ENCODE results near the gene ALKAL2. TPM values are rescaled to one million over a fixed set of nuclear protein-coding genes. Genes with fewer than 3 reads are reported as not detected.

The ALKAL2 gene
- total RNA-seq, 1 donor: not detected

GRCh38 chr2:280650-281110 is 7.2 kb downstream of the ALKAL2 start:
- Histone ChIP-seq H4K20me1 (ENCODE audit: insufficient read depth, low read length) (peaks cover 27% of the 10 kb centered on the region), H3K36me3 (ENCODE audit: insufficient read depth, low read length) (peaks cover 48% of the 10 kb centered on the region), H3K4me1 (ENCODE audit: insufficient read depth, low read length) (peaks cover 18% of the 10 kb centered on the region), H3K4me2 (ENCODE audit: insufficient read depth, low read length) (no peak overlapping the region), H3K27me3 (ENCODE audit: insufficient read depth, low read length) (no peaks in the 10 kb centered on the region), H3K27ac (ENCODE audit: low read depth, low read length) (no peak overlapping the region), H3K9me3 (ENCODE audit: low read depth, low read length) (no peaks in the 10 kb centered on the region), H2AFZ (ENCODE audit: low read length) (no peak overlapping the region), H3K79me2 (ENCODE audit: insufficient read depth, low read length) (peaks cover 7% of the 10 kb centered on the region), H3K4me3 (ENCODE audit: insufficient read depth, low read length) (no peak overlapping the region)
- TF ChIP-seq CTCF (IDR thresholded peaks at IDR 0.05; ENCODE audit: extremely low read depth, low read depth, low read length): no peak
- DNase-seq (ENCODE audit: insufficient read length, low spot score, missing footprints): no peak

- Histone ChIP-seq H3K79me2 (ENCODE audit: insufficient read depth, low read length) (peaks cover 12% of the 10 kb centered on the region), H3K4me3 (ENCODE audit: insufficient read depth, low read length) (no peak overlapping the region), H3K9me3 (ENCODE audit: low read depth, low read length) (no peaks in the 10 kb centered on the region), H3K27ac (ENCODE audit: low read depth, low read length) (no peak overlapping the region), H4K20me1 (ENCODE audit: insufficient read depth, low read length) (peaks cover 26% of the 10 kb centered on the region), H3K27me3 (ENCODE audit: insufficient read depth, low read length) (no peaks in the 10 kb centered on the region), H3K4me1 (ENCODE audit: insufficient read depth, low read length) (peaks cover 12% of the 10 kb centered on the region), H3K36me3 (ENCODE audit: insufficient read depth, low read length) (peaks cover 53% of the 10 kb centered on the region), H2AFZ (ENCODE audit: low read length) (no peak overlapping the region), H3K4me2 (ENCODE audit: insufficient read depth, low read length) (no peak overlapping the region)
- DNase-seq (ENCODE audit: insufficient read length, low spot score, missing footprints): no peak
- TF ChIP-seq CTCF (IDR thresholded peaks at IDR 0.05; ENCODE audit: extremely low read depth, low read depth, low read length): no peak
Observed at GRCh38 chr2:279956-280649, 7.8 kb downstream of the ALKAL2 start.

- Histone ChIP-seq H4K20me1 (ENCODE audit: insufficient read depth, low read length) (peaks cover 26% of the 10 kb centered on the region), H3K27ac (ENCODE audit: low read depth, low read length) (no peak overlapping the region), H3K4me3 (ENCODE audit: insufficient read depth, low read length) (no peak overlapping the region), H3K4me1 (ENCODE audit: insufficient read depth, low read length) (peaks cover 5% of the 10 kb centered on the region), H2AFZ (ENCODE audit: low read length) (no peak overlapping the region), H3K27me3 (ENCODE audit: insufficient read depth, low read length) (no peaks in the 10 kb centered on the region), H3K4me2 (ENCODE audit: insufficient read depth, low read length) (no peak overlapping the region), H3K9me3 (ENCODE audit: low read depth, low read length) (no peaks in the 10 kb centered on the region), H3K79me2 (ENCODE audit: insufficient read depth, low read length) (peaks cover 19% of the 10 kb centered on the region), H3K36me3 (ENCODE audit: insufficient read depth, low read length) (peaks cover 53% of the 10 kb centered on the region)
- no peak for TF ChIP-seq CTCF (IDR thresholded peaks at IDR 0.05; ENCODE audit: extremely low read depth, low read depth, low read length)
- DNase-seq (ENCODE audit: insufficient read length, low spot score, missing footprints): no peak
Observed at GRCh38 chr2:279366-279765, 8.5 kb downstream of the ALKAL2 start.

GRCh38 chr2:278927-279320 is 9.0 kb downstream of the ALKAL2 start:
- Histone ChIP-seq H3K27me3 (ENCODE audit: insufficient read depth, low read length) (no peaks in the 10 kb centered on the region), H2AFZ (ENCODE audit: low read length) (no peak overlapping the region), H3K79me2 (ENCODE audit: insufficient read depth, low read length) (peaks cover 24% of the 10 kb centered on the region), H3K27ac (ENCODE audit: low read depth, low read length) (no peak overlapping the region), H4K20me1 (ENCODE audit: insufficient read depth, low read length) (peaks cover 26% of the 10 kb centered on the region), H3K9me3 (ENCODE audit: low read depth, low read length) (no peaks in the 10 kb centered on the region), H3K36me3 (ENCODE audit: insufficient read depth, low read length) (peaks cover 53% of the 10 kb centered on the region), H3K4me1 (ENCODE audit: insufficient read depth, low read length) (peaks cover under 1% of the 10 kb centered on the region), H3K4me2 (ENCODE audit: insufficient read depth, low read length) (no peak overlapping the region), H3K4me3 (ENCODE audit: insufficient read depth, low read length) (no peak overlapping the region)
- no peak for DNase-seq (ENCODE audit: insufficient read length, low spot score, missing footprints)
- no peak for TF ChIP-seq CTCF (IDR thresholded peaks at IDR 0.05; ENCODE audit: extremely low read depth, low read depth, low read length)

All from osteoblast (primary cell).